IMR-90 (cell line): ENCODE results near the gene BTBD2.
A peak's percentile ranks its signal among the peaks of the same experiment; 100 is the strongest.

ENCODE experiments used
- CTCF ChIP-seq: conservative IDR thresholded peaks from 2 replicates; pipeline ENCODE4 v1.5.1; 2012; ENCODE audit warnings: mild to moderate bottlenecking, low read depth, low read length, improper control_type of control experiment
- ELK1 ChIP-seq: fragments of 150-350 bp; IDR thresholded peaks from 2 replicates; pipeline ENCODE4 v1.6.1; 2016; ENCODE audit warnings: low read depth, mild to moderate bottlenecking, low read length, moderate library complexity, borderline replicate concordance
- MXI1 ChIP-seq: IDR thresholded peaks from 2 replicates; pipeline ENCODE4 v1.6.1; 2012; ENCODE audit warnings: low read depth, mild to moderate bottlenecking, low read length, moderate library complexity, borderline replicate concordance
- POLR2A ChIP-seq: IDR thresholded peaks from 2 replicates; pipeline ENCODE4 v1.6.1; 2012; ENCODE audit warnings: mild to moderate bottlenecking, low read depth, low read length
- USF2 ChIP-seq: fragments of 150-350 bp; IDR thresholded peaks from 2 replicates; pipeline ENCODE4 v1.6.1; 2017; ENCODE audit warnings: mild to moderate bottlenecking, antibody characterized with exemption, low read length, low read depth

GRCh38 chr19:2061495-2062388 is 46.2 kb upstream of the BTBD2 start:
- TF ChIP-seq CTCF = no peak
- no peak; the same call in 1 of the 2 replicates for TF ChIP-seq POLR2A
- TF ChIP-seq ELK1 = no peak
- TF ChIP-seq MXI1 = no peak
- peak; percentile 28; the same call in 1 of the 2 replicates for TF ChIP-seq USF2
